Effector CD8-positive, alpha-beta T cell (primary cell): Measurements from ENCODE around the gene HERC5.

ENCODE experiments used
- DNase-seq: peaks from one replicate; lab custom pipeline; 2025; lab: John Stamatoyannopoulos, UW

The HERC5 gene

GRCh38 chr4:88522702-88523324, 65.9 kb downstream of the HERC5 start:
- DNase-seq = no peak

DNA sequence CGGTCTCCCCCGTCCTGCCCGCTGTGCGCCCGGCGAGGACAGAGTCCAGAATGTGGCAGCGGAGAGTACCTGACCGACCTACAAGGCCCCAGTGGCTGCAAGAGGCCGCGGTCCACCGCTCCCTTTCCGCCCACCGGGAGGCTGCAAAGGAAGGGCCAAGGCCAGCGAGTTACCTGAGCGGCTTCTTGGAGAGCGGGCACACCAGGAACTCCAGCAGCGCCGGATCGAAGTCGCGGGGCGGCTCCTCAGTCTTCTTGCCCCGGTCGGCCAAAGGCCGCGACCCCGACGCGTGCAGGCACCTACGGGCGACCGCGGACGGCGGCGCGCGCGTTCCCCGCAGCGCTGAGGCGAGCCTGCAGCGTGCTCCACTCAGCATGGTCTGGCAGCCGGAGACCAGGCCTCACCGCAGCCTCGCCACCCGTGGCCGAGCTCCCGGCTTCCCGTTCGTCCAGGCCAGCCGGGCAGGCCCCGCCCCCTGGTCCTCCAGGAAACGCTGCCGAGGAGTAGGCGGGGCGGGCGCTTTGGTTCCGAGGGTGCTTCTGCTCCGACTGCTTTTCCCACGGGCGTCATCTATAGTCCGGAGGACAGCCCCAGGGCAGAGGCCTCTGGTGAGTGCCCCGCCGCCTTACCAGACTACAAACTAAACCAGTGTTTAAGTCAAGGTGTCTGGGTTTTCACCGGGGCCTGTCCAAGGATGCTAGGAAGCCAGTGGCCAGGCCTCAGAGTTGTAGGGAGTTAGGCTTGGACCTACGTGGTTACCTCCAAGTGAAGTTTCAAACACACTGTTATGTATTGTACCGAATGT, 66.6 kb downstream of the HERC5 start, which contains the start of gene PYURF:
Gene PYURF, minus strand, starts transcription at position 452 of the 805 bp plus-strand sequence. Its CDS starts 76 bp downstream, at position 376.
- DNase-seq = peak; percentile 63

- DNase-seq = no peak
Measured at GRCh38 chr4:88524171-88524570, 67.3 kb downstream of the HERC5 start.

DNA sequence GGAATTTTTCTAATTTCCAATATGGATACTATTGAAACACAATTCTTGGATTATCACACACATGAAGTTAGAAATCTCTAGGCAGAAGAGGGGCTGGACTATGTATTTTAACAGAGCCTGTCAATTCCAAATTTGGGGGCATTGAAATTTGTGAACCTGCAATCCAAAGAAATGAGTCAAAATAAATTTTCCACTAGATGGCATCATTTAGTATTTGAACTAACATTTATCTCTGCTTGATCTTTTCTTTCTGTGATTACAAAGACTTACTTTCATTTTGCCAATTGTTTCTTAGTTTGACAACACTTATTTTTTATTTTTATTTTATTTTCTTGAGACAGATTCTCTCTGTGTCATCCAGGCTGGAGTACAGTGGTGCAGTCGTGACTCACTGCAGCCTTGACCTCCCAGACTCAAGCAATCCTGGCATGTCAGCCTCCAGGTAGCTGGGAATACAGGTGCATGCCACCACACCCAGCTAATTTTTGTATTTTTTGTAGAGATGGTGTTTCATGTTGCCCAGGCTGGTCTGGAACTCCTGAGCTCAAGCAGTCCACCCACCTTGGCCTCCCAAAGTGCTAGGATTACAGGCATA, 69.4 kb downstream of the HERC5 start:
- no peak for DNase-seq

GRCh38 chr4:88527787-88528186, 70.9 kb downstream of the HERC5 start:
- no peak for DNase-seq

DNA sequence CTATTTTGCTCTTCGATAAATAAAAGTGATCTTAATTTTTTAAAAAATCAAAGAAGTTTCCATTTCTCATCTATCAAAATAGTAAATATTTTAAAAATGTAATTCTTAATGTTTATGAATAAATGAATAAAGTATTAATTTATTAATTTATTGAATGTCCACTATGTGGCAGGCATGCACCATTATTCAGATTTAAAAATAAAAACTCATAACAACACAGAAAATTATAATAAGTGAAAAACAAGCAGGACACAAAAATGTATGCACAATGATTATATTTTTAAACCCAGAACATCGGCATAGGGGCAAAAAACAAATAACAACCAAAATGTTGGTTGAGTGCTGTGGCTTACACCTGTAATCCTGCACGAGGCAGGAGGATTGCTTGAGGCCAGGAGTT, 71.9 kb downstream of the HERC5 start:
- no peak for DNase-seq

- DNase-seq = no peak
Measured at GRCh38 chr4:88531549-88531948, 74.6 kb downstream of the HERC5 start.

- DNase-seq = no peak
Measured at GRCh38 chr4:88533088-88533790, 76.3 kb downstream of the HERC5 start.

DNA sequence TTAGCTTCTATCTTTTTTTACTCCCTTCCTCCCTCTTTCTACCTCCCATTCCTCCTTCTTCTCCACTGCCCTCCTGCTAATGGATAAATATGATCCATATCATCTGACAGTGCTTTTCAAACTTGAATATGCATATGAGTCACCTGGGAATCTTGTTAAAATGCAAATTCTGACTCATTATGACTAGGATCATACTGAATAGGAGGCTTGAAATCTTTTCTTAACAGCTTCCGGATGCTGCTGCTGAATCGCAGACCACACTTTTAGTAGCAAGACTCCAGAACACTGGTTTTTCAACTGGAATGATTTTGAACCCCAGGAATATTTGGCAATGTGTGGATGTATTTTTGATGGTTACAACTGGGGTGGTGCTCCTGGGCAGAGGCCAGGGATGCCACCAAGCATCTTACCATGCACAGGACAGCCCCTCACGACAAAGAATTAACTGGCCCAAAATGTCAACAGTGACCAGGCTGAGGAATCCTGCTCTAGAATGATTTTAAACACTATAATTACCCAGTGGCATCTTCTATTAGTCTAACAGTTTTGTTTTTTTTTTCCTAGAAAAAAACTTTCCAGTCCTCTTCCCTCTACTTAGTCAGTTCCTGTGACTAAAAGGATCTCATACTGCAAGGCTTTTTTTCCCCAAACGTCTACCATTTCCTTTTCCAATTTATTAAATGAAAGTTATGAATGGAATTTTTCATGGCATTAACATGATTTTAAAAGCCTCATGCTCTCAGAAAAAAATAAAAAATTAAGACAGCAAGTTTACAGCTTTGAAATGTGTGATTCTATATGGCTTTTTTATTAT, 77.2 kb downstream of the HERC5 start:
- no peak for DNase-seq

DNA sequence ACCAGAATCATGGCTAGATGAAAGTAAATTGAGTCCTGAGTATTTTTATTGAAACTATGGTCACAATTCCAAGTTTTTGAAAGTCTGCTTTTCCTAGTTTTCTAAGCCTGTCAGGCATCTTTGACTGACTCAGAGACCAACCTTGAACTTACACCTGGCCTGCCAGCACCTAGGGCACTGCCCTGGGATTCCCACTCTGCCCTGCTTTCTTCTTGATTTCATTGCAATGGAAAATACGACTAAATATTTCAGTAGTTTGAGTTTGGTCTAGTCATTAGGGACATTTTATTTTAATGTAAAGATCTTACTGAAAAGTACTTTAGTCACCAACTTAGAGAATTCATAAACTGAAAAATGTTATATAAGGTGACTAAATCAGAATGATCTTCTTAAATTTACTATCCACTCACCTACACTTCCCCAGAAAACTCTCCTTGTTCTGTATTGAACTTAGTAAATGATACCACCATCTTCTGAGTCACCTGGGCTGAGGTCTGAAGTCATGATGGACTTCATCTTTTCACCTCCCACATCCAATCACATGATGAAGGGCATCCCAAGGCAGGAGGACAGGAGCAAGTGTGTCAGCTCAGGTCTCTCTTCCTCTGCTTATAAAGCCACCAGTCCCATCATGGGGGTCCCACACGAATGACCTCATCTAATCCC, 78.3 kb downstream of the HERC5 start:
- DNase-seq = no peak

- DNase-seq = no peak
Measured at GRCh38 chr4:88537709-88538108, 80.8 kb downstream of the HERC5 start.

- DNase-seq = peak; percentile 62
Measured at GRCh38 chr4:88539322-88540068, 82.6 kb downstream of the HERC5 start.

DNA sequence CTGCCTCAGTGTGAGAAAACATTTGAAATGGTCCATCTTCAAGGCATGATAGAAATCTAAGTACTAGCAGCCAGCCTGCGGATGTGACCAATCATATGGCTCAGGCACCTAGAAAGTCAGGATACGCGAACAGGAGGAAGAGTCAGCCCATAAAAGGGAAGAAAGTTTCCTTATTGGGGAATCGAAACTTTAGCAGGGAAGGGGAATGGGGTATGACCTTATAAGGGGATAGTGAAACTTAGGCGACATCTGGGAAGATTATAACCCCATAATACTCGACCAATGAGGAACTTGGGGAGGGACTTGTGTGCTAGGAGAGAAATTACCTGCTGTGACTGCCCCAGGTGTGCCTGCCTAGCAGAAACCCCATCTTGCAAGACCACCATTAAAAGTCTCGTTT, 92.9 kb downstream of the HERC5 start:
- no peak for DNase-seq
